ENCODE results near the gene SLC44A3.
A peak's percentile ranks its signal among the peaks of the same experiment; 100 is the strongest.
"Not testable (repeated sequence)": the region's sequence is repeated elsewhere in the genome, so short reads cannot be mapped to it uniquely, and the experiment has no call there.

The SLC44A3 gene

GRCh38 chr1:94803517-94804441 is 16.4 kb upstream of the SLC44A3 start:
- DNase-seq: no peak

- DNase-seq: no peak
Observed at GRCh38 chr1:94804442-94804837, 15.7 kb upstream of the SLC44A3 start.

GRCh38 chr1:94805912-94806311 is 14.2 kb upstream of the SLC44A3 start:
- DNase-seq: peak; percentile 23

GRCh38 chr1:94806441-94806871 is 13.7 kb upstream of the SLC44A3 start:
- no peak for DNase-seq

GRCh38 chr1:94807742-94808491 is 12.2 kb upstream of the SLC44A3 start:
- peak; percentile 91 for DNase-seq

- peak; percentile 34 for DNase-seq
Observed at GRCh38 chr1:94808669-94809068, 11.5 kb upstream of the SLC44A3 start.

GRCh38 chr1:94812985-94813384 is 7.2 kb upstream of the SLC44A3 start:
- no peak for DNase-seq

GRCh38 chr1:94816030-94816429 is 4.1 kb upstream of the SLC44A3 start:
- no peak for DNase-seq

GRCh38 chr1:94817712-94818111 is 2.4 kb upstream of the SLC44A3 start:
- DNase-seq: no peak

GRCh38 chr1:94819238-94819944 is 766 bp upstream of the SLC44A3 start:
- DNase-seq: peak; percentile 54

GRCh38 chr1:94820936-94821335 is 779 bp downstream of the SLC44A3 start:
- no peak for DNase-seq

GRCh38 chr1:94821636-94822305 is 1.6 kb downstream of the SLC44A3 start:
- peak; percentile 18 for DNase-seq

GRCh38 chr1:94823116-94823515 is 3.0 kb downstream of the SLC44A3 start:
- DNase-seq: no peak

- no peak for DNase-seq
Observed at GRCh38 chr1:94825936-94826335, 5.8 kb downstream of the SLC44A3 start.

GRCh38 chr1:94827434-94827833 is 7.3 kb downstream of the SLC44A3 start:
- DNase-seq: no peak

- no peak for DNase-seq
Observed at GRCh38 chr1:94828251-94828650, 8.1 kb downstream of the SLC44A3 start.

GRCh38 chr1:94831641-94832040 is 11.5 kb downstream of the SLC44A3 start:
- DNase-seq: no peak

- no peak for DNase-seq
Observed at GRCh38 chr1:94832446-94832845, 12.3 kb downstream of the SLC44A3 start.

GRCh38 chr1:94832931-94833585 is 12.9 kb downstream of the SLC44A3 start:
- DNase-seq: no peak

- DNase-seq: no peak
Observed at GRCh38 chr1:94836891-94837290, 16.7 kb downstream of the SLC44A3 start.

- DNase-seq: not testable (repeated sequence)
Observed at GRCh38 chr1:94840381-94840780, 20.2 kb downstream of the SLC44A3 start.

- no peak for DNase-seq
Observed at GRCh38 chr1:94840808-94841207, 20.7 kb downstream of the SLC44A3 start.

Measured in NCI-H526 treated with DMSO at 0.1 percent for 48 hours (cell line).